ENCODE results near the gene TSC22D1. TPM values are rescaled to one million over a fixed set of nuclear protein-coding genes. Genes with fewer than 3 reads are reported as not detected.
A peak's percentile ranks its signal among the peaks of the same experiment; 100 is the strongest.

The TSC22D1 gene
- total RNA-seq, 1 experiment from 2014 or later = 79.2 TPM

DNA sequence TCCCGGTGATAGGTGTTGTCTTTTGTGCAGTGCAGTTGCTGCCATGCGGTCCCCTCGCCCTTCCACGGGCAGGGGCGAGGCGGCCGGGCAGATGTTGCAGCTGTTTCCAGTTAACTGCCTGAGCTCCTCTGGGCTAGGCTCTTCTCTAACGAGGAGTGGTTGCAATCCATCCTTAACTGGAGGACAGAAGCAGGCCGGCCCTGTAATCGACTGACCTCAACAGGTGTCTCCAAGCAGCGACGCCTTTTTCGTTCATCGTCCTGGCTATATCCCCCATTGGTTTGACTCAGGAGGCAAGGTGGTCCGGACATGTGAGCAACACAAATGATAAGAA lies 1.9 kb upstream of the TSC22D1 start:
- Histone ChIP-seq H3K27me3 (ENCODE audit: insufficient read depth, low read depth) (no peaks in the 10 kb centered on the region), H3K27ac (peak overlapping the region; percentile 97), H3K9me3 (ENCODE audit: insufficient read depth, low read depth) (no peaks in the 10 kb centered on the region), H2AFZ (peak overlapping the region; percentile 62), H3K4me3 (peak overlapping the region; percentile 94), H3K79me2 (ENCODE audit: low read depth) (peaks cover 41% of the 10 kb centered on the region), H3F3A (ENCODE audit: insufficient read depth, low read depth) (peaks cover 27% of the 10 kb centered on the region), H3K9me2 (ENCODE audit: insufficient read depth) (no peaks in the 10 kb centered on the region), H4K20me1 (ENCODE audit: insufficient read depth) (peaks cover 7% of the 10 kb centered on the region), H3K4me2 (peak overlapping the region; percentile 83), H3K36me3 (ENCODE audit: low read depth) (peaks cover 20% of the 10 kb centered on the region), H3K4me1 (replicated peaks; ENCODE audit: insufficient read depth) (peaks cover 36% of the 10 kb centered on the region)
- ChIA-PET CTCF (no interaction called here), POLR2A (ENCODE audit: unreplicated experiment) (interaction anchor here (0.6 kb wide), 1 partner anchor 34 kb away, joined by 5 read pairs; no protein-coding TSS in a partner anchor)
- TF ChIP-seq EZH2 (IDR thresholded peaks at IDR 0.05; ENCODE audit: low read depth) = no peak
- TF ChIP-seq, protein P1, sequence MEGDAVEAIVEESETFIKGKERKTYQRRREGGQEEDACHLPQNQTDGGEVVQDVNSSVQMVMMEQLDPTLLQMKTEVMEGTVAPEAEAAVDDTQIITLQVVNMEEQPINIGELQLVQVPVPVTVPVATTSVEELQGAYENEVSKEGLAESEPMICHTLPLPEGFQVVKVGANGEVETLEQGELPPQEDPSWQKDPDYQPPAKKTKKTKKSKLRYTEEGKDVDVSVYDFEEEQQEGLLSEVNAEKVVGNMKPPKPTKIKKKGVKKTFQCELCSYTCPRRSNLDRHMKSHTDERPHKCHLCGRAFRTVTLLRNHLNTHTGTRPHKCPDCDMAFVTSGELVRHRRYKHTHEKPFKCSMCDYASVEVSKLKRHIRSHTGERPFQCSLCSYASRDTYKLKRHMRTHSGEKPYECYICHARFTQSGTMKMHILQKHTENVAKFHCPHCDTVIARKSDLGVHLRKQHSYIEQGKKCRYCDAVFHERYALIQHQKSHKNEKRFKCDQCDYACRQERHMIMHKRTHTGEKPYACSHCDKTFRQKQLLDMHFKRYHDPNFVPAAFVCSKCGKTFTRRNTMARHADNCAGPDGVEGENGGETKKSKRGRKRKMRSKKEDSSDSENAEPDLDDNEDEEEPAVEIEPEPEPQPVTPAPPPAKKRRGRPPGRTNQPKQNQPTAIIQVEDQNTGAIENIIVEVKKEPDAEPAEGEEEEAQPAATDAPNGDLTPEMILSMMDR (conservative IDR thresholded peaks at IDR 0.05) = no peak
- intact Hi-C loops (cut with micrococcal nuclease; ENCODE audit: unreplicated experiment) = loop anchor here (5.0 kb wide), 3 partner anchors 56 to 134 kb away; no protein-coding TSS in a partner anchor
- no peak for DNase-seq
- TSS peak; percentile 90 for BruUV-seq (replicated peaks)

DNA sequence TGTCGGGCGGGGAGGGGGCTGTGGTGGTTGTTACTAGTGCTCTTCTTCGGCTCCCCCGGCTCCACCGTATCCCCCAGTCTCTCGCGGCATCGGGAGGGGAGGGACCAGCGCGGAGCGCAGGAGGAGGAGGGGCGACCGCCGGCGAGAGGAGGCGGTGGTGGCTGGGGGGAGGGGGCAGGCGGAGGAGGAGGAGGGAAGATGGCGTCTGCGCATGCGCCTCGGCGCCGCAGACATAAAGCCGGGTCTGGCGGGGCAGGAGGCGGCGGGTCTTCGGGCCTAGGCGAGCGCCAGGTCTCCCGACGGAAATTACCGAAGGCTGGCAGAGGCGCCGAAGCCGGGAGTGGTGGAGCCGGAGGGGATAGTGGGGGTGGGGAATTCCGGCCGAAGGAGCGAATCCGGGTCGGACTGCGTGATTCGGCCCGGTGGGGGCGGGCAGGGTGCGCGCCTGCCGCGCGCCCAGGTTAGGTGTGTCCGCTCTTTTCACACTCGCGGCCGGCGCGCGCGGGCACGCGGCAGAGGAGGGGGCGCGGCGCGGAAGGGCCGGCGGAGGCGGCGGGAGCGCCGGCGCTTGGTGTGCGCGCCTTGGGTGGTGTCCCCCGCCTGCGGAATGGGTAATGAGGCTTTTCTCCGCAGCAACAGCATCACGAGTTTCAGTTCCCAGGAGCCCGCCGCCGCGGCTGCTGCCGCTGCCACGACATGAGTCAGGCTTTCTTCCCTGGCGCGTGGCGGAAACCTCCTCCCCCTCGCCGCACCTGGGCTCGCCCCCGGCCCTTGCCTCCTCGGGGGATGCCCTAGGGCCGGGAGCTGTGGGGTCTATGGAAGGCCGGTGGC lies 1.3 kb upstream of the TSC22D1 start:
- Histone ChIP-seq H3K79me2 (ENCODE audit: low read depth) (peaks cover 47% of the 10 kb centered on the region), H3F3A (ENCODE audit: insufficient read depth, low read depth) (peaks cover 30% of the 10 kb centered on the region), H4K20me1 (ENCODE audit: insufficient read depth) (peaks cover 11% of the 10 kb centered on the region), H3K4me2 (peak overlapping the region; percentile 83), H3K9me2 (ENCODE audit: insufficient read depth) (no peaks in the 10 kb centered on the region), H3K27ac (peak overlapping the region; percentile 97), H3K27me3 (ENCODE audit: insufficient read depth, low read depth) (no peaks in the 10 kb centered on the region), H3K36me3 (ENCODE audit: low read depth) (peaks cover 26% of the 10 kb centered on the region), H2AFZ (peak overlapping the region; percentile 64), H3K4me3 (peak overlapping the region; percentile 94), H3K9me3 (ENCODE audit: insufficient read depth, low read depth) (no peaks in the 10 kb centered on the region), H3K4me1 (replicated peaks; ENCODE audit: insufficient read depth) (peaks cover 36% of the 10 kb centered on the region)
- DNase-seq = peak; percentile 83 to 95
- TF ChIP-seq, protein P1 (conservative IDR thresholded peaks at IDR 0.05) = no peak
- no peak for TF ChIP-seq EZH2 (IDR thresholded peaks at IDR 0.05; ENCODE audit: low read depth)
- ChIA-PET CTCF (no interaction called here), POLR2A (ENCODE audit: unreplicated experiment) (no interaction called here)
- BruUV-seq (replicated peaks) = no TSS peak
- intact Hi-C loops (cut with micrococcal nuclease; ENCODE audit: unreplicated experiment) = loop anchor here (1.0 to 5.0 kb wide), 7 partner anchors 55 to 340 kb away; no protein-coding TSS in a partner anchor

DNA sequence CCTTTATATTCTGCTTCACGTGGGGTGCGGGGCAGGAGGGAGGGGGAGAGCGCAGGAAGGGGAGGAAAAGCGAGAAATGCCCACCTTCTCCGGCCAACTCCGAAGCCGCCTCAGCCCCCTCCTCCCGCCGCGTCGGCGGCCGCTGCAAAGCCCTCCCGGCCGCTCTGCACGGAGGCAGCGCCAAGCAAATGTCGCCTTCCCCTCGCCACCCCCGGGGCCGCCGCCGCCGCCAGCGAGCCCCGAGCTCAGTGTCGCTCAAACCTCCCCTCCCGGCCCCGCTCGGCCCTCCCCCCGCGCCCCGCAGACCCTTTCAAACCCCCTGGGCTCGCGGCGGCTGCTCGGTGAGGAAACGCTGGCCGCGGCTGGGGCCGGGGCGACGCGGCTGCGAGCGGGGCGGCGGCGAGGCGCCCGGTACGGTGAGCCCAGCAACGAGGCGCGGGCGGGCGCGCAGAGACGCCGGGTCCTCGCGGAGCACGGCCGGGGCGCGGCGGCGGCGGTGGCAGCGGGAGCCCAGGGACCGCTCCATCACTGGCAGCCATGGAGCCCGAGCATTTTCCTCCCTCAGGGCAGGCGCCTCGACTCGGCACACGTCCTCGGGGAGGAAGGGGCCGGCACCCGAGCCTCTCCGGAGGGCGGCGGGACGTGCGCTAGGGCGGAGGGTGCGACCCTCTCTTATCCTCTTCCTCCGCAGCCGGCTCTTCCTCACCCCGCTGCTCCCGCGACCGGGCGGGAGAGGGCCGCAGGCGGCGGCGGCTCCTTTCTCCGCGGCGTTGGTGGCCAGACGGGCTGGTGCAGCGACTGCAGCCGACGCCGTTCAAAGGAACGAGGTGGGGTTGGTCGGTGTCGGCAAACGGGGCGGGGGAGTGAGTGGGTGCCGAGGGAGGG lies 463 bp upstream of the TSC22D1 start:
- Histone ChIP-seq H3F3A (ENCODE audit: insufficient read depth, low read depth) (peaks cover 30% of the 10 kb centered on the region), H3K27ac (peak overlapping the region; percentile 97), H3K4me3 (peak overlapping the region; percentile 94), H3K27me3 (ENCODE audit: insufficient read depth, low read depth) (no peaks in the 10 kb centered on the region), H3K4me2 (peak overlapping the region; percentile 94), H3K4me1 (replicated peaks; ENCODE audit: insufficient read depth) (peaks cover 36% of the 10 kb centered on the region), H2AFZ (peak overlapping the region; percentile 64), H4K20me1 (ENCODE audit: insufficient read depth) (peaks cover 19% of the 10 kb centered on the region), H3K9me2 (ENCODE audit: insufficient read depth) (no peaks in the 10 kb centered on the region), H3K36me3 (ENCODE audit: low read depth) (peaks cover 34% of the 10 kb centered on the region), H3K79me2 (ENCODE audit: low read depth) (peaks cover 56% of the 10 kb centered on the region), H3K9me3 (ENCODE audit: insufficient read depth, low read depth) (no peaks in the 10 kb centered on the region)
- no peak for TF ChIP-seq EZH2 (IDR thresholded peaks at IDR 0.05; ENCODE audit: low read depth)
- TF ChIP-seq, protein P1 (conservative IDR thresholded peaks at IDR 0.05) = no peak
- ChIA-PET CTCF (interaction anchor here (0.6 kb wide), 1 partner anchor 27 kb away, joined by 5 read pairs; no protein-coding TSS in a partner anchor), POLR2A (ENCODE audit: unreplicated experiment) (no interaction called here)
- peak in 1 of 2 experiments; percentile 10 for DNase-seq
- intact Hi-C loops (cut with micrococcal nuclease; ENCODE audit: unreplicated experiment) = loop anchor here (1.0 to 5.0 kb wide), 7 partner anchors 54 to 341 kb away; no protein-coding TSS in a partner anchor
- BruUV-seq (replicated peaks) = TSS peak; percentile 25

Measured in PC-9 (cell line).